ENCODE data around the gene NDOR1.

GRCh38 chr9:137198051-137198901 is 7.2 kb upstream of the NDOR1 start:
- TF ChIP-seq POLR2A (IDR thresholded peaks at IDR 0.05) (no peak), CTCF (IDR thresholded peaks at IDR 0.05) (no peak), EP300 (IDR thresholded peaks at IDR 0.05) (no peak)
